Measurements from ENCODE around the gene PKD2. TPM values are rescaled to one million over a fixed set of nuclear protein-coding genes. Genes with fewer than 3 reads are reported as not detected.

Gene PKD2
- total RNA-seq, 4 donors from 2014 or later, result 4.1 to 7.6 (median 6.2) TPM

DNA sequence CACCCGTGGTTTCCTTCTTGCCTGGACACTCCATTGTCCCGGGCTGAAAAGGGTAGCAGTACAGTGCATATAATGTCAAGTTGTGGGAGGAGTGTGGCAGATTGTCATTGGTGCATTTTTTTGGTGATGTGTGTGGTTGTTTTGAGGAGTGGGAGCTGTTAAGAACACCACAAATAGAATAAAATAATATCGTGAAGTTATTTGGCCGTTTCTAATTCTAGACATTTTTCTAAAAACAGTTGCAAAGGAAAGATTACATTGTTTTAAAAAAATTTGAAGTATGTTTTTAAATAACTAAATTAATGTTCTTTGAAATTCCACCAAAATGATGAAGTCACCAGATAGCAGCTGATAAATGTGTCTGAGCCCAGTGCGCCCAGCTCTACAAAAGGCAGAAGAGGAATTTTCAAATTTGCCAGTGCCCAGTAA is 1.3 kb downstream of the PKD2 start:
- Histone ChIP-seq H3K4me1 (peaks cover 20 to 25% of the 10 kb centered on the region in 2 donors), H3K4me3 (peak overlapping the region; percentile 68 to 79 (median 74)), H3K27me3 (no peaks in the 10 kb centered on the region), H3K9me3 (no peaks in the 10 kb centered on the region), H3K36me3 (no peaks in the 10 kb centered on the region), H3K27ac (peak overlapping the region in 2 of 4 donors; percentile 62 to 72)
- TF ChIP-seq, protein P1, sequence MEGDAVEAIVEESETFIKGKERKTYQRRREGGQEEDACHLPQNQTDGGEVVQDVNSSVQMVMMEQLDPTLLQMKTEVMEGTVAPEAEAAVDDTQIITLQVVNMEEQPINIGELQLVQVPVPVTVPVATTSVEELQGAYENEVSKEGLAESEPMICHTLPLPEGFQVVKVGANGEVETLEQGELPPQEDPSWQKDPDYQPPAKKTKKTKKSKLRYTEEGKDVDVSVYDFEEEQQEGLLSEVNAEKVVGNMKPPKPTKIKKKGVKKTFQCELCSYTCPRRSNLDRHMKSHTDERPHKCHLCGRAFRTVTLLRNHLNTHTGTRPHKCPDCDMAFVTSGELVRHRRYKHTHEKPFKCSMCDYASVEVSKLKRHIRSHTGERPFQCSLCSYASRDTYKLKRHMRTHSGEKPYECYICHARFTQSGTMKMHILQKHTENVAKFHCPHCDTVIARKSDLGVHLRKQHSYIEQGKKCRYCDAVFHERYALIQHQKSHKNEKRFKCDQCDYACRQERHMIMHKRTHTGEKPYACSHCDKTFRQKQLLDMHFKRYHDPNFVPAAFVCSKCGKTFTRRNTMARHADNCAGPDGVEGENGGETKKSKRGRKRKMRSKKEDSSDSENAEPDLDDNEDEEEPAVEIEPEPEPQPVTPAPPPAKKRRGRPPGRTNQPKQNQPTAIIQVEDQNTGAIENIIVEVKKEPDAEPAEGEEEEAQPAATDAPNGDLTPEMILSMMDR (IDR thresholded peaks at IDR 0.05 in 4 of 5, conservative IDR thresholded peaks at IDR 0.05 in 1 of 5), result no peak
- peak in 1 of 2 donors; percentile 23 for TF ChIP-seq POLR2A (IDR thresholded peaks at IDR 0.05)
- in situ Hi-C loops (cut with MboI; ENCODE audit: low sequenced_read_pairs in 4 of 4) (loop anchor here in 1 of 4 donors (25.0 kb wide), 1 partner anchor 471 kb away; the partner anchor contains the start of gene SPARCL1), intact Hi-C loops (cut with DNase I; ENCODE audit: low total_unique reads) (no loop called here)
- ATAC-seq (no peak), DNase-seq (no peak)

DNA sequence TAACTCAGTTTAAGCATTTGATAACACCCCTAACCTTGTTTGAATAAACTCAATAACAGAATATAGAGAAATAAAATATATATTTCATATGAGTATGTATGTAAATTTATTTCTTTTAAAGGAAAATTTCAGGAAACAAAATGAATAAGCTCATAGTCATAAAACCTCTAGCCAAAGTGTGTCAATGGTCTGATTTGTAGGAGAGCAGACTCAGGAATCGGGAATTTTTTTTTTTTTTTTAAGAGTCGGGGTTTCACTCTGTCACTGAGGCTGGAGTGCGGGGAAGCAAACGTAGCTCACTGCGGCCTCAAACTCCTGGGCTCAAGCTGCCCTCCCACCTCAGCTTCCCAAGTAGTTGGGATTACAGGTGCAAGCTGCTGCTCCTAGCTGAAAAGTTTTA is 2.4 kb downstream of the PKD2 start:
- TF ChIP-seq, protein P1 (IDR thresholded peaks at IDR 0.05 in 4 of 5, conservative IDR thresholded peaks at IDR 0.05 in 1 of 5), result no peak
- TF ChIP-seq POLR2A (IDR thresholded peaks at IDR 0.05), result no peak
- peaks cover 20 to 25% of the 10 kb centered on the region in 2 donors for H3K4me1 ChIP-seq
- ATAC-seq (no peak), DNase-seq (no peak)
- H3K27ac ChIP-seq, result no peak overlapping the region
- intact Hi-C loops (cut with DNase I; ENCODE audit: low total_unique reads), result no loop called here
- in situ Hi-C loops (cut with MboI; ENCODE audit: low sequenced_read_pairs in 4 of 4), result loop anchor here in 1 of 4 donors (25.0 kb wide), 1 partner anchor 473 kb away; the partner anchor contains the start of gene SPARCL1
- H3K27me3 ChIP-seq, result no peaks in the 10 kb centered on the region
- no peaks in the 10 kb centered on the region for H3K9me3 ChIP-seq
- H3K4me3 ChIP-seq, result no peak overlapping the region
- no peaks in the 10 kb centered on the region for H3K36me3 ChIP-seq

DNA sequence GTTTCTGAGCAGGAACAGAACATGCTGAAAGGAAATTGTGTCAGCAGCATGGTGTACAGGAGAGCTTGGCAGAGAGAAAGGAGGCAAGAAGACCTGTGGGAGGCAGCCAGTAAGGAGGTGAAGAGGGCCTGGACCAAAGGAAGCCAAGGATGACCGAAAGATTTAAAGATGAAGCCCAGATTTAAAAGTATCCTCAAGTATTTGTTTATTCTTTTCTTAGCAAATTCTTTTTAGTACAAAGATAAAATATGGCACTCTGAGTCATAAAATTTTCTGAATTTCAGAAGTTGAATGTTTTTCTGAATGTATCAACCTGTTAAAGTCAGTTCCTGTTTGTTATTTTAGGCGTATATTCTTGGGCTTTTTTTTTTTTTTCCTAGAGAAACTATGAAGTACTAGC is 3.5 kb downstream of the PKD2 start:
- Histone ChIP-seq H3K27ac (peak overlapping the region in 1 of 4 donors; percentile 0), H3K36me3 (no peaks in the 10 kb centered on the region), H3K9me3 (no peaks in the 10 kb centered on the region), H3K4me1 (peaks cover 20 to 25% of the 10 kb centered on the region in 2 donors), H3K27me3 (no peaks in the 10 kb centered on the region), H3K4me3 (no peak overlapping the region)
- DNase-seq (no peak), ATAC-seq (no peak)
- in situ Hi-C loops (cut with MboI; ENCODE audit: low sequenced_read_pairs in 4 of 4), result loop anchor here in 1 of 4 donors (25.0 kb wide), 1 partner anchor 474 kb away; the partner anchor contains the start of gene SPARCL1
- no peak for TF ChIP-seq POLR2A (IDR thresholded peaks at IDR 0.05)
- TF ChIP-seq, protein P1 (IDR thresholded peaks at IDR 0.05 in 4 of 5, conservative IDR thresholded peaks at IDR 0.05 in 1 of 5), result no peak
- intact Hi-C loops (cut with DNase I; ENCODE audit: low total_unique reads), result no loop called here

DNA sequence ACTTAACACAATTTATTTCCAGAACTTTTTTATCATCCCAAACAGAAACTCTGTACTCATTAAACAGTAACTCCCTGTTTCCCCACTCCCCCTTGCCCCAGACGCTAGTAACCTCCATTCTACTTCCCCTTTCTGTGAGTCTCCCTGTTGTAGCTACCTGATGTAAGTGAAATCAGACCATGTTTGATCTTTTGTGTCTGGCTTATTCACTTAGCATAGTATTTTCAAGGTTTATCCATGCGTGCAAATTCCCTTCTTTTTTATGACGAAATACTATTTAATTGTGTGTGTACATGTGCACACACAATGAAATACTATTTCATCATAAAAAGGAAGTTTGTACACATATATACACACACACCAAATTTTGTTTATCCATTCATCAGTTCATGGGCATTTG is 5.2 kb downstream of the PKD2 start:
- intact Hi-C loops (cut with DNase I; ENCODE audit: low total_unique reads) (no loop called here), in situ Hi-C loops (cut with MboI; ENCODE audit: low sequenced_read_pairs in 4 of 4) (loop anchor here in 1 of 4 donors (25.0 kb wide), 1 partner anchor 475 kb away; the partner anchor contains the start of gene SPARCL1)
- TF ChIP-seq, protein P1 (IDR thresholded peaks at IDR 0.05 in 4 of 5, conservative IDR thresholded peaks at IDR 0.05 in 1 of 5), result no peak
- no peak for TF ChIP-seq POLR2A (IDR thresholded peaks at IDR 0.05)
- Histone ChIP-seq H3K27me3 (no peaks in the 10 kb centered on the region), H3K27ac (no peak overlapping the region), H3K4me1 (peaks cover 13 to 28% of the 10 kb centered on the region in 2 donors), H3K9me3 (no peaks in the 10 kb centered on the region), H3K36me3 (no peaks in the 10 kb centered on the region), H3K4me3 (no peak overlapping the region)
- ATAC-seq, result no peak
- DNase-seq, result no peak

Data from gastrocnemius medialis (tissue), 4 donors.